Panc1 (cell line): ENCODE data around the gene TROAP.

Experiments used
- CTCF ChIP-seq: fragments of 450-650 bp; IDR thresholded peaks from 2 replicates; pipeline ENCODE4 v1.5.1; 2017; ENCODE audit warnings: mild to moderate bottlenecking
- TF ChIP-seq, protein P1 (sequence below), 2 experiments: IDR thresholded peaks; 2 replicates each; pipeline ENCODE4 v1.6.1; 2011 to 2012; ENCODE audit warnings: low read depth in 2 of 2, control low read depth in 1 of 2, low read length in 1 of 2, mild to moderate bottlenecking in 1 of 2, moderate library complexity in 1 of 2; ENCODE audit not compliant: insufficient read depth in 1 of 2

DNA sequence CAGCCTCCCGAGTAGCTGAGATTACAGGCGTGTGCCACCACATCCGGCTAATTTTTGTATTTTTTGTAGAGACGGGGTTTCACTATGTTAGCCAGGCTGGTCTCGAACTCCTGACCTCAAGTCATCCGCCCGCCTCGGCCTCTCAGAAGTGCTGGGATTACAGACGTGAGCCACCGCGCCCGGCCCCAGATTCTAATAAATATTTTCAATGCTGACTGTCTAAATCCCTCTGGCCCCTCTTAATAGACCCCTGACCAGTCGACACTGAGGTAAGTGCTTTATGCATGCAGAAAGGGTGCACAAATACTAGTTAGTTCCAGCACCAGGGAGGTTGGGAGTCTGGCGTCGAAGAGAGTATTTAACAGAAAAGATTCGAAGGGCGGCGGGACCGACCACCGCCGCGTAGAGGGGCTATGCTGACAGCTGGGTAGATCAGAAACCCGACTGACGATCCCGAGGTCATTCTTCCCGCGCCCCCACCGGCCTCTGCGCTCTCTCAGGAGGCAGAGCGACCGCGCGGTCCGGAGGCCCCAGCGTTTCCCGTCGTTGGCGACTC, 43.1 kb downstream of the TROAP start:
- TF ChIP-seq CTCF, result no peak
- TF ChIP-seq, protein P1, sequence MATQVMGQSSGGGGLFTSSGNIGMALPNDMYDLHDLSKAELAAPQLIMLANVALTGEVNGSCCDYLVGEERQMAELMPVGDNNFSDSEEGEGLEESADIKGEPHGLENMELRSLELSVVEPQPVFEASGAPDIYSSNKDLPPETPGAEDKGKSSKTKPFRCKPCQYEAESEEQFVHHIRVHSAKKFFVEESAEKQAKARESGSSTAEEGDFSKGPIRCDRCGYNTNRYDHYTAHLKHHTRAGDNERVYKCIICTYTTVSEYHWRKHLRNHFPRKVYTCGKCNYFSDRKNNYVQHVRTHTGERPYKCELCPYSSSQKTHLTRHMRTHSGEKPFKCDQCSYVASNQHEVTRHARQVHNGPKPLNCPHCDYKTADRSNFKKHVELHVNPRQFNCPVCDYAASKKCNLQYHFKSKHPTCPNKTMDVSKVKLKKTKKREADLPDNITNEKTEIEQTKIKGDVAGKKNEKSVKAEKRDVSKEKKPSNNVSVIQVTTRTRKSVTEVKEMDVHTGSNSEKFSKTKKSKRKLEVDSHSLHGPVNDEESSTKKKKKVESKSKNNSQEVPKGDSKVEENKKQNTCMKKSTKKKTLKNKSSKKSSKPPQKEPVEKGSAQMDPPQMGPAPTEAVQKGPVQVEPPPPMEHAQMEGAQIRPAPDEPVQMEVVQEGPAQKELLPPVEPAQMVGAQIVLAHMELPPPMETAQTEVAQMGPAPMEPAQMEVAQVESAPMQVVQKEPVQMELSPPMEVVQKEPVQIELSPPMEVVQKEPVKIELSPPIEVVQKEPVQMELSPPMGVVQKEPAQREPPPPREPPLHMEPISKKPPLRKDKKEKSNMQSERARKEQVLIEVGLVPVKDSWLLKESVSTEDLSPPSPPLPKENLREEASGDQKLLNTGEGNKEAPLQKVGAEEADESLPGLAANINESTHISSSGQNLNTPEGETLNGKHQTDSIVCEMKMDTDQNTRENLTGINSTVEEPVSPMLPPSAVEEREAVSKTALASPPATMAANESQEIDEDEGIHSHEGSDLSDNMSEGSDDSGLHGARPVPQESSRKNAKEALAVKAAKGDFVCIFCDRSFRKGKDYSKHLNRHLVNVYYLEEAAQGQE (IDR thresholded peaks at IDR 0.05; ENCODE audit: insufficient read depth in 1 of 2, low read depth in 2 of 2, low read length in 1 of 2), result no peak
